K562 (cell line): Measurements from ENCODE around the gene HCRTR1. TPM values are rescaled to one million over a fixed set of nuclear protein-coding genes. Genes with fewer than 3 reads are reported as not detected.

Source experiments
- ATAC-seq: fragments of 200-7000 bp; cut with Tn5 transposase; 3 replicates; pipeline ENCODE4 v1.9.1; 2020; ENCODE audit warnings: moderate library complexity
- BruUV-seq: library from RNA; stranded (reverse); fragments of 400-500 nt; replicated peaks from 2 replicates; lab custom pipeline; 2021; lab: Mats Ljungman, UMichigan
- CTCF ChIA-PET: fragments of 300-600 bp; formaldehyde crosslinking; extraction: SDS; loops from one replicate; lab custom pipeline; 2021; ENCODE audit warnings: low intra/inter-chr PET ratio; lab: Yijun Ruan, JAX
- POLR2A ChIA-PET: fragments of 300-600, 350-650 bp; sonication (Branson Sonifier 250); formaldehyde crosslinking; extraction: SDS; loops from one replicate; lab custom pipeline; 2021; ENCODE audit warnings: antibody characterized with exemption, inconsistent platforms; lab: Yijun Ruan, JAX
- DNase-seq, 4 experiments: peaks; one replicate each; pipeline versions ENCODE4 v3.0.0 to v3.0.0-alpha.2; 2011 to 2018; ENCODE audit warnings: low spot score in 3 of 4, mixed read lengths in 3 of 4; ENCODE audit errors: extremely low read depth in 1 of 4
- FAIRE-seq: peaks from 2 replicates; lab custom pipeline; 2011; peaks lifted over from hg19 to GRCh38; lab: Jason Lieb, UNC
- H2AFZ ChIP-seq: 2 replicates; pipeline ENCODE4 v1.6.0; 2011; ENCODE audit warnings: low read depth, low read length, control low read depth, inconsistent platforms
- H3K27ac ChIP-seq: fragments of 200-600 bp; 3 replicates; pipeline ENCODE4 v1.8.0; 2011; ENCODE audit warnings: low read depth, mild to moderate bottlenecking, control low read depth, inconsistent platforms, low read length, moderate library complexity, mixed read lengths; ENCODE audit errors: extremely low read depth
- H3K27me3 ChIP-seq, 2 experiments: fragments of 300-600 bp in 1 of 2; 2 replicates in 1 of 2; 3 replicates in 1 of 2; pipeline versions ENCODE4 v1.6.0 to v1.8.0; 2011; ENCODE audit warnings: inconsistent platforms in 2 of 2, low read length in 2 of 2, mild to moderate bottlenecking in 1 of 2, mixed read lengths in 1 of 2, moderate library complexity in 1 of 2; ENCODE audit not compliant: control insufficient read depth in 2 of 2, insufficient read depth in 2 of 2
- H3K36me3 ChIP-seq: fragments of 300-600 bp; 3 replicates; pipeline ENCODE4 v1.8.0; 2011; ENCODE audit warnings: mild to moderate bottlenecking, low read length, inconsistent platforms; ENCODE audit not compliant: control insufficient read depth, insufficient read depth
- H3K4me1 ChIP-seq, 2 experiments: fragments of 200-600 bp in 1 of 2; replicated peaks in 1 of 2; 2 replicates in 1 of 2; 3 replicates in 1 of 2; pipeline versions ENCODE4 v1.5.1 to v1.8.0; 2011; ENCODE audit warnings: inconsistent platforms in 2 of 2, low read length in 2 of 2, mild to moderate bottlenecking in 1 of 2, mixed read lengths in 1 of 2, moderate library complexity in 1 of 2; ENCODE audit not compliant: control insufficient read depth in 2 of 2, insufficient read depth in 2 of 2
- H3K4me2 ChIP-seq: 2 replicates; pipeline ENCODE4 v1.6.1; 2011; ENCODE audit warnings: low read length, control low read depth, inconsistent platforms, mixed read lengths; ENCODE audit not compliant: insufficient read depth
- H3K4me3 ChIP-seq: fragments of 200-600 bp; sonication (generic), shearing (Covaris generic); 2 replicates; pipeline ENCODE4 v1.5.1; 2016; ENCODE audit warnings: control low read depth, inconsistent platforms
- H3K79me2 ChIP-seq: fragments of 200-600 bp; 3 replicates; pipeline ENCODE4 v1.8.0; 2011; ENCODE audit warnings: low read length, inconsistent platforms; ENCODE audit not compliant: control insufficient read depth, insufficient read depth
- H3K9ac ChIP-seq, 2 experiments: 2 replicates each; pipeline versions ENCODE4 v1.6.0 to v1.6.1; 2011; ENCODE audit warnings: low read depth in 2 of 2, low read length in 2 of 2, control low read depth in 1 of 2, inconsistent platforms in 1 of 2, mild to moderate bottlenecking in 1 of 2, mixed read lengths in 1 of 2; ENCODE audit not compliant: insufficient read depth in 1 of 2
- H3K9me1 ChIP-seq: one replicate; pipeline ENCODE4 v1.6.0; 2011; ENCODE audit warnings: inconsistent platforms, mild to moderate bottlenecking, low read length, moderate library complexity; ENCODE audit not compliant: control insufficient read depth, insufficient read depth
- H3K9me3 ChIP-seq: replicated peaks from 2 replicates; pipeline ENCODE4 v1.5.1; 2011; ENCODE audit warnings: low read depth, low read length, inconsistent platforms; ENCODE audit not compliant: control insufficient read depth, insufficient read depth
- H4K20me1 ChIP-seq: replicated peaks from 2 replicates; pipeline ENCODE4 v1.6.1; 2011; ENCODE audit warnings: low read length, inconsistent platforms, mixed read lengths; ENCODE audit not compliant: control insufficient read depth, insufficient read depth
- CC2D1A ChIP-seq: fragments of 450-650 bp; IDR thresholded peaks from 2 replicates; pipeline ENCODE4 v1.6.1; 2017; ENCODE audit warnings: mild to moderate bottlenecking
- SETDB1 ChIP-seq: IDR thresholded peaks from one replicate; pipeline ENCODE4 v1.6.1; 2012; ENCODE audit warnings: low read length, control low read depth, inconsistent platforms
- WGBS: fragments of 100-300 bp; shearing (Covaris generic); methylation state at CpG from one replicate; pipeline ENCODE4 v1.1.6; 2016; ENCODE audit warnings: low coverage, mixed read lengths; ENCODE audit not compliant: insufficient coverage; ENCODE audit errors: missing lambda C conversion rate; 5-methylcytosine and 5-hydroxymethylcytosine counted together
- in situ Hi-C: fragments of 300-500 bp; cut with MboI; formaldehyde crosslinking; loops from 4 replicates; pipeline ENCODE4 v1.15.0; 2018; ENCODE audit warnings: inconsistent platforms, mixed read lengths
- intact Hi-C: fragments of 100-400 bp; cut with micrococcal nuclease; formaldehyde crosslinking; loops from 2 replicates; pipeline ENCODE4 v1.14.2; 2022
- polyA plus RNA-seq, 8 experiments: library from polyadenylated mRNA; depleted of rRNA in 4 of 8; stranded (reverse) in 5 of 8; unstranded in 3 of 8; fragments of >200 nt; fragmentation: Nextera tagmentation in 2 of 8; fragmentation: Illumina TruSeq in 1 of 8; extraction: Ambion mirVana in 2 of 8; extraction: Trizol in 1 of 8; gene quantifications; 2 replicates each; pipeline versions ENCODE4 v1.2.1 to v1.2.3, GENCODE V29; 2011 to 2014; ENCODE audit warnings: inconsistent platforms in 1 of 8, missing spikeins in 1 of 8
- total RNA-seq, 7 experiments: library from RNA; depleted of rRNA in 6 of 7; stranded (reverse); fragments of >200 nt in 6 of 7; fragmentation: Illumina TruSeq in 2 of 7; extraction: Trizol in 2 of 7; gene quantifications; 2 replicates each; pipeline versions ENCODE4 v1.2.1 to v1.2.3, GENCODE V29; 2011 to 2021; ENCODE audit warnings: low replicate concordance in 1 of 7
- TF ChIP-seq, protein P1 (sequence below): fragments of 450-650 bp; formaldehyde crosslinking; IDR thresholded peaks from 2 replicates; pipeline ENCODE4 v1.4.0; 2020; ENCODE audit warnings: mild to moderate bottlenecking, mixed read lengths

HCRTR1 gene
- total and polyA plus RNA-seq, 9 of the 15 experiments (the other 6 are each of a cell fraction or from before 2014, with no cell fraction given): not detected

- no peak for ATAC-seq
- in situ Hi-C loops: no loop called here
- 4% methylated on average over 2 of the region's 2 CpGs for WGBS
- BruUV-seq: no TSS peak
- H3K27me3 ChIP-seq: peaks cover 7 to 16% of the 10 kb centered on the region in 2 experiments; a peak in 4 of 5 replicates
- TF ChIP-seq, protein P1, sequence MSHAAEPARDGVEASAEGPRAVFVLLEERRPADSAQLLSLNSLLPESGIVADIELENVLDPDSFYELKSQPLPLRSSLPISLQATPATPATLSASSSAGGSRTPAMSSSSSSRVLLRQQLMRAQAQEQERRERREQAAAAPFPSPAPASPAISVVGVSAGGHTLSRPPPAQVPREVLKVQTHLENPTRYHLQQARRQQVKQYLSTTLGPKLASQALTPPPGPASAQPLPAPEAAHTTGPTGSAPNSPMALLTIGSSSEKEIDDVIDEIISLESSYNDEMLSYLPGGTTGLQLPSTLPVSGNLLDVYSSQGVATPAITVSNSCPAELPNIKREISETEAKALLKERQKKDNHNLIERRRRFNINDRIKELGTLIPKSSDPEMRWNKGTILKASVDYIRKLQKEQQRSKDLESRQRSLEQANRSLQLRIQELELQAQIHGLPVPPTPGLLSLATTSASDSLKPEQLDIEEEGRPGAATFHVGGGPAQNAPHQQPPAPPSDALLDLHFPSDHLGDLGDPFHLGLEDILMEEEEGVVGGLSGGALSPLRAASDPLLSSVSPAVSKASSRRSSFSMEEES (CRISPR knock-in tag): peak; percentile 81
- TF ChIP-seq SETDB1: no peak
- no peak for TF ChIP-seq CC2D1A
- TF ChIP-seq, all 486 proteins: peak for 1
- Histone ChIP-seq H3K27ac (no peak overlapping the region), H3K4me1 (peaks cover 0 to 8% of the 10 kb centered on the region in 2 experiments; a peak in 3 of 5 replicates), H3K4me3 (no peak overlapping the region), H2AFZ (no peak overlapping the region), H4K20me1 (no peaks in the 10 kb centered on the region; the same call in 1 of the 2 replicates), H3K9me3 (no peaks in the 10 kb centered on the region), H3K9ac (no peak overlapping the region), H3K4me2 (no peak overlapping the region), H3K9me1 (no peaks in the 10 kb centered on the region), H3K79me2 (peaks cover 12% of the 10 kb centered on the region), H3K36me3 (no peaks in the 10 kb centered on the region; the same call in 2 of the 3 replicates)
- CTCF ChIA-PET: no interaction called here
- intact Hi-C loops: loop anchor here (10.0 kb wide), 1 partner anchor 307 kb away; no protein-coding TSS in a partner anchor
- DNase-seq (no peak), FAIRE-seq (no peak)
- POLR2A ChIA-PET: interaction anchor here (0.5 to 0.7 kb wide), 3 partner anchors 10 to 1313 kb away, joined by 3 to 5 read pairs (median 4); no protein-coding TSS in a partner anchor
Observed at GRCh38 chr1:31648190-31648589, 30.7 kb downstream of the HCRTR1 start.
